Measurements from ENCODE around the gene SNX32. TPM values are rescaled to one million over a fixed set of nuclear protein-coding genes. Genes with fewer than 3 reads are reported as not detected.

The SNX32 gene
- total RNA-seq, 6 experiments from 2014 or later, result not detected

DNA sequence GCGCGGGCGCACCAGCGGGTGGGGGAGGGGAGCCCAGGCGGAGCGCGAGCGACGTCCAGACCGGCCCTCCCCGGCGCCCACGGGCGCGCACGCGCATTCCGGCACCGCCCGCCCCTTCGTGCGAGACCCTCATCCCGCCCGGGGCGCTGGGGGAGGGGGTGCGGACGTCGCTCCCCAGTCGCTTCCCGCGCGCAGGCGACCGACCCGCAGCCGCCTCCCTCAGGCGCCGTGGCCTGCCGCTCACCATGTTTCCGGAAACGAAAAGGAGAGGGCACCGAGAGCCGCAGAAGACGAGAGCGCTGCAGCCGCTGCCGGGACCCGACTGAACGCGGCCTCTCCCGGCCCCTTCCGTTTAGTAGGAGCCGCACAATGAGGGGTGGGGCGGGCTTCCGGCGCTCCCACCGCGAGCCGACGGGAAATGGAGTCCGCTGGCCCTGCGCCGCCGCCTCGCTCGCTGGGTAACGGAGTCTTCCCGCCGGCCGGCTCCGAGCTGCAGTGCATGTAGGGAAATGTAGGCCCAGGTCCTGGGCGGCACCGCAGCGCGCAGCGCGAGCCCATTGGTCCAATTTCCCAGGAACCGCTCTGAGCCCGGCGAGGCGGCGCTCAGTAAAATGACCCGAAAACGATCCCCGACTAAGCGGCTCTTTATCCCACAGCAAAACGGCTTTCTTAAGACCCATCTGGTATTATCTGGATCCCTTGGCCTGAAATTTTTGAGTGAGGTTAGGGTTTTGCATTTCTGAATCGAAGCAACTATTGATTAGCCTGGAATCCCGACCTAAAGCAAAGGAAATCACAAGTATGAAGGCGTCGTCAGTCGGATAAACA lies 24.3 kb downstream of the SNX32 start, which contains the start of gene CFL1:
TSS of gene CFL1 (minus strand) at position 328 of the 828 bp plus-strand sequence. CDS start at position 247, 81 bp downstream.
- DNase-seq, result peak; percentile 98
- Mint-ChIP-seq H3K4me1 (ENCODE audit: low read depth) (peaks cover 71% of the 10 kb centered on the region), H3K4me3 (peak within 1 kb of the TSS; percentile 98), H3K27ac (peak within 1 kb of the TSS; percentile 96), H3K36me3 (ENCODE audit: low read depth) (peaks cover 49% of the 10 kb centered on the region), H3K27me3 (ENCODE audit: insufficient read depth) (peaks cover 18% of the 10 kb centered on the region), H3K9me3 (no peaks in the 10 kb centered on the region)
- TF ChIP-seq, protein P1, sequence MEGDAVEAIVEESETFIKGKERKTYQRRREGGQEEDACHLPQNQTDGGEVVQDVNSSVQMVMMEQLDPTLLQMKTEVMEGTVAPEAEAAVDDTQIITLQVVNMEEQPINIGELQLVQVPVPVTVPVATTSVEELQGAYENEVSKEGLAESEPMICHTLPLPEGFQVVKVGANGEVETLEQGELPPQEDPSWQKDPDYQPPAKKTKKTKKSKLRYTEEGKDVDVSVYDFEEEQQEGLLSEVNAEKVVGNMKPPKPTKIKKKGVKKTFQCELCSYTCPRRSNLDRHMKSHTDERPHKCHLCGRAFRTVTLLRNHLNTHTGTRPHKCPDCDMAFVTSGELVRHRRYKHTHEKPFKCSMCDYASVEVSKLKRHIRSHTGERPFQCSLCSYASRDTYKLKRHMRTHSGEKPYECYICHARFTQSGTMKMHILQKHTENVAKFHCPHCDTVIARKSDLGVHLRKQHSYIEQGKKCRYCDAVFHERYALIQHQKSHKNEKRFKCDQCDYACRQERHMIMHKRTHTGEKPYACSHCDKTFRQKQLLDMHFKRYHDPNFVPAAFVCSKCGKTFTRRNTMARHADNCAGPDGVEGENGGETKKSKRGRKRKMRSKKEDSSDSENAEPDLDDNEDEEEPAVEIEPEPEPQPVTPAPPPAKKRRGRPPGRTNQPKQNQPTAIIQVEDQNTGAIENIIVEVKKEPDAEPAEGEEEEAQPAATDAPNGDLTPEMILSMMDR (IDR thresholded peaks at IDR 0.05), result no peak

GRCh38 chr11:65858681-65859087 lies 24.9 kb downstream of the SNX32 start:
- Mint-ChIP-seq H3K9me3 (no peaks in the 10 kb centered on the region), H3K27me3 (ENCODE audit: insufficient read depth) (peaks cover 15% of the 10 kb centered on the region), H3K27ac (peak overlapping the region; percentile 96), H3K4me1 (ENCODE audit: low read depth) (peaks cover 67% of the 10 kb centered on the region), H3K36me3 (ENCODE audit: low read depth) (peaks cover 43% of the 10 kb centered on the region), H3K4me3 (peak overlapping the region; percentile 92)
- TF ChIP-seq, protein P1 (IDR thresholded peaks at IDR 0.05), result no peak
- DNase-seq, result no peak

- Mint-ChIP-seq H3K27ac (peak overlapping the region; percentile 96), H3K4me1 (ENCODE audit: low read depth) (peaks cover 65% of the 10 kb centered on the region), H3K9me3 (no peaks in the 10 kb centered on the region), H3K36me3 (ENCODE audit: low read depth) (peaks cover 37% of the 10 kb centered on the region), H3K27me3 (ENCODE audit: insufficient read depth) (peaks cover 15% of the 10 kb centered on the region), H3K4me3 (peak overlapping the region; percentile 92)
- peak; percentile 93 for DNase-seq
- TF ChIP-seq, protein P1 (IDR thresholded peaks at IDR 0.05), result peak; percentile 62
These were observed 25.5 kb downstream of the SNX32 start for GRCh38 chr11:65859095-65859811.

DNA sequence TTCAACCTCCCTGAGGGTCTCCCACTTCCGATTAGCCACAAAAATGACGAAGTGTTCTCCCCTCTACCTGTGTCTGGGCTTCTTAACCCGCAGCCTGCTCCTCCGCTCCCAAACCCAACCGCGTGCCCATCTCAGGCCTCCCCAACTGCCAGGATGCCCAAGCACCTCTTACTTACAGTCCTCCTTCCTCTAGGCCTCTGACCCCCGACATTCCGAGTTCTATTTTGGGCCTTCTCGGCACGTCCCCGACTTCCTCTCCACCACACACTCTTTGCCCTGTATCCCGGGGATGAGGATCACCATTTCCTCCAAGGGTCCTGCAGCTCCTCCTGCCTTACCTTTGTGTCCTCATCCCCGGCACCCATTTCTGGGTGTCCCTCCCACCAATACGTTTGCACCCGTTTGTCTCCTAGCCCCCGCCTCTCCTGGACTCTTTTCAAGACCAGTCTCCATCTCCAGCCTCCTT lies 26.1 kb downstream of the SNX32 start:
- no peak for DNase-seq
- H3K36me3 Mint-ChIP-seq (ENCODE audit: low read depth), result peaks cover 31% of the 10 kb centered on the region

More for the DNA sequence above, 26.1 kb downstream of the SNX32 start:
- Mint-ChIP-seq H3K4me1 (ENCODE audit: low read depth) (peaks cover 60% of the 10 kb centered on the region), H3K4me3 (peak overlapping the region; percentile 92), H3K9me3 (no peaks in the 10 kb centered on the region), H3K27me3 (ENCODE audit: insufficient read depth) (peaks cover 15% of the 10 kb centered on the region), H3K27ac (peak overlapping the region; percentile 96)
- TF ChIP-seq, protein P1 (IDR thresholded peaks at IDR 0.05), result no peak
